ENCODE measurements around the gene ZNF41.

ZNF41 gene

GRCh38 chrX:47489507-47490275 is 6.7 kb upstream of the ZNF41 start:
- DNase-seq = no peak

- no peak for DNase-seq
Observed at GRCh38 chrX:47484885-47485284, 1.9 kb upstream of the ZNF41 start.

- peak; percentile 19 for DNase-seq
Observed at GRCh38 chrX:47483306-47484268, 565 bp upstream of the ZNF41 start.

- DNase-seq = no peak
Observed at GRCh38 chrX:47482065-47482511, 934 bp downstream of the ZNF41 start.

GRCh38 chrX:47481160-47481559 is 1.9 kb downstream of the ZNF41 start:
- DNase-seq = no peak

- DNase-seq = no peak
Observed at GRCh38 chrX:47480576-47480975, 2.4 kb downstream of the ZNF41 start.

- no peak for DNase-seq
Observed at GRCh38 chrX:47475476-47475875, 7.5 kb downstream of the ZNF41 start.

GRCh38 chrX:47467106-47467505 is 15.9 kb downstream of the ZNF41 start:
- DNase-seq = no peak

- no peak for DNase-seq
Observed at GRCh38 chrX:47460561-47460960, 22.5 kb downstream of the ZNF41 start.

- DNase-seq = no peak
Observed at GRCh38 chrX:47458528-47458927, 24.5 kb downstream of the ZNF41 start.

GRCh38 chrX:47456080-47456479 is 26.9 kb downstream of the ZNF41 start:
- DNase-seq = no peak

GRCh38 chrX:47452112-47452511 is 30.9 kb downstream of the ZNF41 start:
- DNase-seq = no peak

- no peak for DNase-seq
Observed at GRCh38 chrX:47448165-47448806, 34.7 kb downstream of the ZNF41 start.

GRCh38 chrX:47447607-47448006 is 35.4 kb downstream of the ZNF41 start:
- no peak for DNase-seq

- no peak for DNase-seq
Observed at GRCh38 chrX:47446971-47447370, 36.1 kb downstream of the ZNF41 start.

GRCh38 chrX:47446431-47446830 is 36.6 kb downstream of the ZNF41 start:
- no peak for DNase-seq

- no peak for DNase-seq
Observed at GRCh38 chrX:47430925-47431324, 52.1 kb downstream of the ZNF41 start.

GRCh38 chrX:47422444-47422843 is 60.6 kb downstream of the ZNF41 start:
- no peak for DNase-seq

- DNase-seq = no peak
Observed at GRCh38 chrX:47420962-47421361, 62.1 kb downstream of the ZNF41 start.

- no peak for DNase-seq
Observed at GRCh38 chrX:47420265-47420664, 62.8 kb downstream of the ZNF41 start.

- no peak for DNase-seq
Observed at GRCh38 chrX:47413179-47413594, 69.8 kb downstream of the ZNF41 start.
